ENCODE measurements around the gene HSD3B7.

The HSD3B7 gene

GRCh38 chr16:30983898-30984610 lies 953 bp upstream of the HSD3B7 start:
- DNase-seq: no peak

- DNase-seq: peak; percentile 27
These were observed 558 bp downstream of the HSD3B7 start for GRCh38 chr16:30985401-30986128.

GRCh38 chr16:30986129-30986991 lies 1.4 kb downstream of the HSD3B7 start:
- DNase-seq: no peak

GRCh38 chr16:30987581-30988190 lies 2.7 kb downstream of the HSD3B7 start:
- no peak for DNase-seq

GRCh38 chr16:30989469-30990047 lies 4.6 kb downstream of the HSD3B7 start:
- no peak for DNase-seq

- DNase-seq: no peak
These were observed 5.1 kb downstream of the HSD3B7 start for GRCh38 chr16:30990105-30990504.

GRCh38 chr16:30991052-30991451 lies 6.0 kb downstream of the HSD3B7 start:
- DNase-seq: no peak

- no peak for DNase-seq
These were observed 7.3 kb downstream of the HSD3B7 start for GRCh38 chr16:30992276-30992780.

GRCh38 chr16:30992931-30993816 lies 8.2 kb downstream of the HSD3B7 start:
- DNase-seq: no peak

GRCh38 chr16:30995927-30996323 lies 10.9 kb downstream of the HSD3B7 start:
- no peak for DNase-seq

- DNase-seq: no peak
These were observed 11.4 kb downstream of the HSD3B7 start for GRCh38 chr16:30996324-30996984.

- DNase-seq: no peak
These were observed 12.1 kb downstream of the HSD3B7 start for GRCh38 chr16:30996985-30997724.

GRCh38 chr16:30997725-30998711 lies 13.0 kb downstream of the HSD3B7 start:
- no peak for DNase-seq

GRCh38 chr16:30998852-30999761 lies 14.1 kb downstream of the HSD3B7 start:
- DNase-seq: no peak

GRCh38 chr16:31000671-31001382 lies 15.8 kb downstream of the HSD3B7 start:
- DNase-seq: no peak

- no peak for DNase-seq
These were observed 16.7 kb downstream of the HSD3B7 start for GRCh38 chr16:31001507-31002249.
